ENCODE data around the gene CCDC92. TPM values are rescaled to one million over a fixed set of nuclear protein-coding genes. Genes with fewer than 3 reads are reported as not detected.

Gene CCDC92
- total RNA-seq, 2 donors from 2014 or later, result 30.1 to 46.4 TPM

Other genes starting within 250 kb of the CCDC92 start
- gene DNAH10, start 210.5 kb downstream of the CCDC92 start, total RNA-seq, result under 1 TPM; 0.08 to 0.25 TPM
- gene ZNF664, start 384 bp upstream of the CCDC92 start, total RNA-seq, result 10 to 100 TPM; 33.7 to 42.1 TPM